Left lobe of liver (tissue), 2 donors: ENCODE measurements around the gene AFM. TPM values are rescaled to one million over a fixed set of nuclear protein-coding genes. Genes with fewer than 3 reads are reported as not detected.

Source experiments
- ATAC-seq: fragments of 200-7000 bp; cut with Tn5 transposase; one replicate; pipeline ENCODE4 v1.9.1; 2020; ENCODE audit warnings: mild to moderate bottlenecking, moderate library complexity
- DNase-seq: peaks from one replicate; pipeline ENCODE4 v3.0.0-alpha.2; 2020; ENCODE audit warnings: low spot score
- total RNA-seq: library from RNA; stranded (reverse); gene quantifications from one replicate; pipeline ENCODE4 v1.2.1, GENCODE V29; 2021
- donor health status: DM: no; HTN: no; CAD: no; lungs with moderate emphysema.
- donor health status: DM: no; HTN: yes; CAD: no.

Gene AFM
- total RNA-seq, 1 donor from 2014 or later: 208 TPM

- no peak for ATAC-seq
- DNase-seq: no peak
Observed at GRCh38 chr4:73450398-73451004, 31.0 kb upstream of the AFM start.

- ATAC-seq (peak; percentile 50), DNase-seq (no peak)
Observed at GRCh38 chr4:73451404-73451803, 30.1 kb upstream of the AFM start.

- DNase-seq (no peak), ATAC-seq (no peak)
Observed at GRCh38 chr4:73451981-73452747, 29.4 kb upstream of the AFM start.

DNA sequence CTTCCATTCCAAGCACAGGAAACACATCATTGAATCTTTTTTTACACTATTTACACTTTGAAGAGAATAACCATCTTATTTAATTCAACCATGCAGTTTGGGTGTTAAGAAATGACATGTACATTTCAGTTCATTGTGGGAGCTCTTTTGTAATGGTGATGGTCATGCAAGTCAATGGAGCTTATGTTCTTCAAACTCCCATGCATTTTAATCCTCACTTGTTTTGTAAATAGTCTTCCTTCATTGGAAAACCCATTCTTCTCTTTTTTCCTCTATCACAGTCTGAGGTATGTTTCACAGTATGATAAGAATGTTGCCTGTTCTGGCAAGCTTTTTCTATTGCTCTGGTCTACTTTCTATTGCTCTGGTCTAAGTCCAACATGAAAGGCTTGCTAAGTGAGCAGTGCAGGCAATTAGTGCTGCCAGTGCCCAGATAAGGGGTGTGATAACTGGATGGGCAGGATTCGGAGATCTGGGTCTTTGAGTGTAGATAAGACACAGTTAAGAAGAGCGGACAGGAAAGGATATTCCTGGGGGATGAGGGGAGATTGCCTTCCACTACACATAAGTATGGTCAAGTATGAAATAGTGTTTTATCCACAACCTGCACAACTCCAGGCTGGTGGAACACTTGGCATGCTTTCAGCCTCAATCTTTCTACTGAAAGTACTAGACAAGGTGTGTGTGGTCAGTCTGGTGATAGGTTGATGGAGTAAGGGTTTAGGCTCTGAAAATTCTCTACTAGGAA, 28.4 kb upstream of the AFM start:
- ATAC-seq (peak; percentile 84), DNase-seq (no peak)

DNA sequence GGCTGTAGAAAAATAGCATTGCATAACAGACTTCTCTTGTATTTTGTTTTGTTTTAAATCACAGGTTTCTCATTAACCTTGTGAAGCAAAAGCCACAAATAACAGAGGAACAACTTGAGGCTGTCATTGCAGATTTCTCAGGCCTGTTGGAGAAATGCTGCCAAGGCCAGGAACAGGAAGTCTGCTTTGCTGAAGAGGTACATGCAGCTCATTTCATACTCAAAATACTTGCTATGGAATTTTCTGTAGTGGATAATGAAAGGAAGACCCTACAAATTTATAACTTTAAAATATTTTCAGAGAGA, 27.9 kb upstream of the AFM start:
- no peak for DNase-seq
- ATAC-seq: peak; percentile 52

DNA sequence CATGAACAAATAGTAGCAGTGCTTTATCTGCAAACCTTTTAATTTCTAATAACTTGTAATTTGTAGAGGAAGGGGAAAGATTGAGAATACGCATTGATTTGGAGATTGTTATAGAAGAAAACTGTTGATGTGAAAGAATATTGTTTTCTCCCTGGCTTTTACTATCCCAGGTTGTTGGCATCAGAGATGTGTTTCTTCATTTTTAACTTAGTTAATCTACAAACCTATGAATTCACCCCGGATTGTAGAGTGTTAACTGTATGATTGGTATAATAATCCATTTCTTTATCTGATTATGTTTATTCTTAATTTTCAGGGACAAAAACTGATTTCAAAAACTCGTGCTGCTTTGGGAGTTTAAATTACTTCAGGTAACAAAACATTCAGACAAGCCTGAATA, 26.6 kb upstream of the AFM start:
- ATAC-seq (no peak), DNase-seq (no peak)

DNA sequence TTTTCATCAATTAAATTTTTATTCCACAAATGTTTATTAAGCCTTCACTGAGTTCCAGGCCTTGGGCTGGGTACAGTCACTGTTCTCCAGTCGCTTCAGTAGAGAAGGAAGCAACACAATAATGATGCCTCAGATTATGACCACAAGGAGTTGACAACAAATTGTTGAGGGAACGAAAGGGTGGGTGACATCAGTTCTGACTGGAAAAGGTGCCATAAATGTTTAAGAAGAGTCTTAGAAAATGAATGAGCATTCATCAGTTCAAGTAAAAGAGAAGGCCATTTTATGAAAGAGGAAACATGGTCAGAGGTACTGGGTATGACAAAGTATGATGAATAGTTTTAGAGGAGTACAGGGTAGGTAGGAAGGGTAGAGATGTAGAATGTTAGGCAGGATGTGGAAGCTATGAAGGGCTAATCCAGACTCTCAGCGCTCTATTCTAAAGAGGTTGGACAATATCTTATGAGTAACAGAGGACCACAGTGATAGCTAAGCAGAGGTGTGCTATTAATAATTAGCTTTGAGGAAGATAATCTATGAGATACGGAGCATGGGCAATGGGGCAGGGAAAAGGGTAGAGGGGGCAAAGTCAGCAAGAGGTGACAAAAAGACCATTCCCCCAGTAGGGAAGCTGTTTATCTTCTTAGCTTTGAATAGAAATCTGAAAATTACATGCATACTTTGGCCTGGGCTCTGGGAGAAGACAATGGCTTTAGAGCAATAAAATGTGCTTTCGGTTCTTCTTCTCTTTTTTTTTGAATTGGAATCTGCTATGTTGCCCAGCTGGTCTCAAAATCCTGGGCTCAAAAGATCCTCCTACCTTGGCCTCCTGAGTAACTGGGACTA, 25.1 kb upstream of the AFM start:
- no peak for ATAC-seq
- DNase-seq: no peak

DNA sequence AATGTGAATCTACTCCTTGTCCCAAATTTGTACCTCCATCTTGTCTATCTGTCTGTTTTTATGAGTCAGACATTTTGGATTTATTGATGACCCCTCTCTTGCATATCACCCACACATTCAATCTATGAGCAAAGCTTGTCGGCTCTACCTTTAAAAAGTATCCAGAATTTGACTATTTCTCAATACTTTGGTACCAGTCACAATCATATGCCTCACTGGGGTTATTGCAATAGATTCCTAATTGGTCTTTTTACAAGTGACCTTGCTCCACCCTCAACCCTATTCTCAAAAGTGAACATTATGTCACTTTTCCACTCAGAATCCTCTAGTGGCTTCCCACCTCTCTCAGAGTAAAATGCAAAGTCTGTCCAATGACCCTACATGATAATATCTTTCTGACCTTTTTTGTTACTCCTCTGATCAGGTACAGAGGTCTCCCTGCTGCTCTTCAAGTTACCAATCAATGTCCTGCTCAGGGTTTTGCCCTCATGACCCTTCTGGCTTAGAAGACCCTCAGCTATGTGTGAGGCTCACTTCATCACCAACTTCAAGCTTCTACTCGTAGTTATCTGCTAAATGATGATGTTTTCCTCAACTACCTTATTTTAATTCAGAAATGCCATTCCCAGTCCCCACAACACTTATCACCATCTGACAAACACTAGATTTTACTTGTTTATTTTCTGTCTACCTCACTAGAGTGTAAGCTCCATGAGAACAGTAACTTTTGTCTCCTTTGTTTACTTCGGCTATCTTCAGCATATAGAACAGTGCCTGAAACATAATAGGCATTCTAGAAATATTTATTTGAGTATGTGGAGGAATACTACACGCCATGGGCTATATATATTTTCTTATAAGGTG, 23.1 kb upstream of the AFM start:
- ATAC-seq: peak; percentile 17
- DNase-seq: no peak

GRCh38 chr4:73459048-73459421, 22.5 kb upstream of the AFM start:
- ATAC-seq (no peak), DNase-seq (no peak)

- no peak for ATAC-seq
- DNase-seq: no peak
Observed at GRCh38 chr4:73460913-73461522, 20.5 kb upstream of the AFM start.

DNA sequence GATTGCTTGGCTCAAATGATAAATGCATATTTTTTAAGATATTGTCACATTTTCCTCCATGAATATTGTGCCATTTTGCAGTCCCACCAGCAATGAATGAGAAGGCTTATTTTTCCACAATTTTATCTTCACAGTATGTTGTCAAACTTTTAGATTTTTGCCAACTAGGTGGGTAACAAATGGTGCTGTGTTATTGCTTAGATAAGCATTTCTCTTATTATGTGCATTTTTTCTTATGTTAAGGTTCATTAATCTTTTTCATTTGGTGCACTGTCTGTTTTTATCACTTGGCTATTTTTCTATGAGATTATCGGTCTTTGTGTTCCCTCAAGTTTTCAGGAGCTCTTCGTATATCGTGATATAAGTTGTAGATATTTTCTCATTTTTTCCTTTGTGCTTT, 13.4 kb upstream of the AFM start:
- no peak for ATAC-seq

DNA sequence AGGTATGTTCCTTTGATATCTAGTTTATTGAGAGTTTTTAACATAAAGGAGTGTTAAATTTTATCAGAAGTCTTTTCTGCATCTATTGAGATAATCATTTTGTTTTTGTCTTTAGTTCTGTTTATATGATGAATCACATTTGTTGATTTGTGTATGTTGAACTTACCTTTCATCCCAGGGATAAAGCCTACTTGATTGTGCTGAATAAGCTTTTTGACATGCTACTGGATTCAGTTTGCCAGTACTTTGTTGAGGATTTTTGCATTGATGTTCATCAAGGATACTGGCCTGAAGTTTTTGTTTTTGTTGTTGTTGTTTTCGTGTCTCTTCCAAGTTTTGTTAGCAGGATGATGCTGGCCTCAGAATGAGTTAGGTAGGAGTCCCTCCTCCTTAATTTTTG, 10.8 kb upstream of the AFM start:
- DNase-seq (no peak), ATAC-seq (no peak)

More for the DNA sequence above, 13.4 kb upstream of the AFM start:
- no peak for DNase-seq

- ATAC-seq (no peak), DNase-seq (no peak)
Observed at GRCh38 chr4:73477176-73477575, 4.4 kb upstream of the AFM start.

DNA sequence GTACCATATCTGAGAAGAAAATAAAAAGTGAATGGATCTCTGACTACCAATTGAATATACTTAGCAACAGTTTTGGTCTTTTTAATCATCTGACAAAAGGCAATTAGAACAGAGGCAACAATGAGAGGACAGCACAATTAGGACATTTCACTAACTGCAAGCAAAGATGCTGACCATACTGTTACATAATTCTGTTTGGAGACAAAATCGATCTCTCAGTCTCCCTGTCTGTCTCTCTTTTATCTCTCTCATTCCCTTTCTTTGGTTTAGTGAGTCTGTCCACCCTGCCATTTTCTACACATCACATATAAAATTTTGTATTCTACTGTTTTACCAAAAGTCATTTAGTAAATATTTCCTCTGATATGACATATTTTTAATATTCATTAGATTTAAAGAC, 2.2 kb upstream of the AFM start:
- ATAC-seq (peak; percentile 52), DNase-seq (no peak)

DNA sequence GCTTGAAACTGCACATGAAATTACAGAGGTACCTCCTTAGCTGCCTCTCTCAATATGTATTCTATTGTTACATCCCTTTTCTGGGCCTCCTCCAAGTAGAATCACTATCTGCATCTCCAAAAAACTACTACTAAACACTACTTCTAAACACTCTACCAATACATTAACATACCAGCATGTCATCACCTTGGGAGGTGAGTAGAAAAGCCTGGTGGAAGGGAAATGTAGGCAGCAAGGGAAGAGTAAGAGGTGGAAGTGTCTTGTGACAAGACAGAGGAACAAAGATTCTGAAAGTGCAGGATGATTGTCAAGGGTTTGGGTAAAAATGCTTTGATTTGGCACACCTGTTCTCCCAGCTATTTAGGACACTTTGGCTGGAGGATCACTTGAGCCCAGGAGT, 3.5 kb downstream of the AFM start:
- ATAC-seq (no peak), DNase-seq (no peak)

GRCh38 chr4:73485596-73485995, 4.1 kb downstream of the AFM start:
- ATAC-seq (no peak), DNase-seq (no peak)

DNA sequence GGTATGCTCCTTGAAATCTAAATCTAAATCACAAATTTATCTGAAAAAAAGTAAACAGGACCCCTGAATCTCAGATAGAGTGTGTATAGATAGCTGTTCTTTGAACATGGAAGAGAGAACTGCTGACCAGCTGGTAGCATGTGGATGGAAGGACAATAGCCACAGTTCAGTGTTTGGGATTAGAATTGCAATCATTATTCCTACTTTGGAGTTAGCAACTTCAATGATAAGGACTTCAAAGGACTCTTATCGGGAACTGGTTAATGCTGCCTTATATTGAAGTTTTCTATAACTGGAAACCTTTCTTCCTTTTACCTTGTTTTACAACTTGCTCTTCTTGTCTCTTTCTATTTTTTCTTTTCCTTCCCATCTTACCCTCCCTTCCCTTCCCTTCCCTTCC, 5.0 kb downstream of the AFM start:
- ATAC-seq: no peak
- no peak for DNase-seq

GRCh38 chr4:73487233-73487632, 5.7 kb downstream of the AFM start:
- DNase-seq (no peak), ATAC-seq (no peak)

GRCh38 chr4:73499996-73500765, 18.6 kb downstream of the AFM start:
- DNase-seq (no peak), ATAC-seq (peak; percentile 4)
